ENCODE data around the gene LOXL1. TPM values are rescaled to one million over a fixed set of nuclear protein-coding genes. Genes with fewer than 3 reads are reported as not detected.

The LOXL1 gene
- total and polyA plus RNA-seq, 10 of the 15 experiments (the other 5 are each of a cell fraction or from before 2014, with no cell fraction given), result 0.07 to 0.15 TPM; not detected in 8

- BruUV-seq (replicated peaks), result no TSS peak
- no peaks in the 10 kb centered on the region for H3K36me3 ChIP-seq (ENCODE audit: control insufficient read depth in 2 of 2, insufficient read depth in 2 of 2, low read length in 1 of 2)
- 15% methylated on average over 10 of the region's 10 CpGs for WGBS (ENCODE audit: insufficient coverage, insufficient replicate concordance, low lambda C conversion rate, missing lambda C conversion rate)
- no peak overlapping the region for H2AFZ ChIP-seq (ENCODE audit: control insufficient read depth, low read depth, low read length)
- H3K9me3 ChIP-seq (replicated peaks; ENCODE audit: control insufficient read depth, insufficient read depth, low read length), result no peaks in the 10 kb centered on the region
- FAIRE-seq, result no peak
- peak; percentile 58 for ATAC-seq
- ChIA-PET POLR2A (no interaction called here), RAD21 (ENCODE audit: unreplicated experiment) (no interaction called here), SMC1A (ENCODE audit: uncharacterized antibody, unreplicated experiment) (no interaction called here), CTCF (no interaction called here)
- H4K20me1 ChIP-seq (ENCODE audit: control insufficient read depth, insufficient read depth), result no peaks in the 10 kb centered on the region
- peaks cover 0 to 1% of the 10 kb centered on the region in 2 experiments; a peak in 3 of 4 replicates for H3K27me3 ChIP-seq (replicated peaks in 1 of 2; ENCODE audit: control insufficient read depth in 2 of 2, insufficient read depth in 2 of 2, low read length in 1 of 2)
- in situ Hi-C loops (cut with MboI) (no loop called here), intact Hi-C loops (cut with micrococcal nuclease; ENCODE audit: unreplicated experiment) (no loop called here)
- DNase-seq (ENCODE audit: low read depth, low spot score), result no peak
- H3K4me3 ChIP-seq, result no peak overlapping the region
- no peak overlapping the region for H3K27ac ChIP-seq (ENCODE audit: control insufficient read depth, insufficient read depth)
- H3K4me2 ChIP-seq (ENCODE audit: control insufficient read depth, insufficient read depth), result no peak overlapping the region
- H3K79me2 ChIP-seq (ENCODE audit: control insufficient read depth, insufficient read depth, low read length), result no peaks in the 10 kb centered on the region
- H3K4me1 ChIP-seq (ENCODE audit: control insufficient read depth, insufficient read depth, low read length), result no peaks in the 10 kb centered on the region
- TF ChIP-seq SKIL (IDR thresholded peaks at IDR 0.05; ENCODE audit: low read depth, poor library complexity, severe bottlenecking) (no peak), NFYB (IDR thresholded peaks at IDR 0.05; ENCODE audit: insufficient read depth, low read depth, low read length) (no peak), PKNOX1 (IDR thresholded peaks at IDR 0.05) (no peak)
- no peak overlapping the region for H3K9ac ChIP-seq (ENCODE audit: control insufficient read depth, insufficient read depth, low read length)
Measured at GRCh38 chr15:73941871-73942635, 15.8 kb downstream of the LOXL1 start.
